ENCODE data around the gene SPTBN4. TPM values are rescaled to one million over a fixed set of nuclear protein-coding genes. Genes with fewer than 3 reads are reported as not detected.

The SPTBN4 gene
- total and polyA plus RNA-seq, 8 donors: 1.4 to 18.1 (median 2.2) TPM; not detected in 1

GRCh38 chr19:40578442-40578908 lies 111.7 kb downstream of the SPTBN4 start:
- 78 to 84% (median 83%) methylated on average over 12 of the region's 12 CpGs for WGBS, 5 donors
- Histone ChIP-seq H3K4me1 (peaks cover 3 to 29% (median 23%) of the 10 kb centered on the region in 4 donors), H3K27me3 (no peaks in the 10 kb centered on the region), H3K4me3 (no peak overlapping the region), H3K9me3 (no peaks in the 10 kb centered on the region), H3K36me3 (peaks cover 23 to 45% (median 40%) of the 10 kb centered on the region in 4 donors), H3K27ac (no peak overlapping the region)
- TF ChIP-seq POLR2AphosphoS5 (IDR thresholded peaks at IDR 0.05): no peak
- TF ChIP-seq POLR2A (IDR thresholded peaks at IDR 0.05): no peak
- no peak for TF ChIP-seq EP300 (IDR thresholded peaks at IDR 0.05)
- no peak for TF ChIP-seq CTCF (IDR thresholded peaks at IDR 0.05)
- intact Hi-C loops (cut with DNase I; ENCODE audit: low total_unique reads): no loop called here
- DNase-seq: peak in 1 of 2 donors; percentile 67

DNA sequence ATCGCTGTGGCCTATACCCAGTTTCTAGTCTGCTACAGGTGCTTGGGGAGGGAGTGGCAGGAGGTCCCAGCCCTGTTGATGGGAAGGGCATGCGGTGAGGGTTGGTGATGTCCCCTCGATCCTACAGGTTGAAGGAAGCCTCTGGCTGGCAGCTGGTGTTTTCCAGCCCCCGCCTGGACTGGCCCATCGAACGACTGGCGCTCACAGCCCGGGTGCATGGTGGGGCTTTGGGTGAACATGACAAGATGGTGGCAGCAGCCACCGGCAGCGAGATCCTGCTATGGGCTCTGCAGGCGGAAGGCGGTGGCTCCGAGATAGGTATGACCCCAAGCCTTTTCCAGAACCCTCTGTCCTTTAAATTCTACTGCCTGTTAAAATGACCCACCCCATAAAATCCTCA lies 113.8 kb downstream of the SPTBN4 start:
- no peaks in the 10 kb centered on the region for H3K27me3 ChIP-seq
- WGBS, 5 donors: 92 to 98% (median 95%) methylated on average over 11 to 13 of the region's 13 CpGs
- peaks cover 23 to 66% (median 60%) of the 10 kb centered on the region in 4 donors for H3K36me3 ChIP-seq
- peak overlapping the region in 3 of 5 donors; percentile 2 to 71 (median 66) for H3K27ac ChIP-seq
- peak overlapping the region in 1 of 4 donors; percentile 6 for H3K4me3 ChIP-seq
- TF ChIP-seq POLR2A (IDR thresholded peaks at IDR 0.05) (no peak), EP300 (IDR thresholded peaks at IDR 0.05) (no peak), CTCF (IDR thresholded peaks at IDR 0.05) (no peak), POLR2AphosphoS5 (IDR thresholded peaks at IDR 0.05) (no peak)
- intact Hi-C loops (cut with DNase I; ENCODE audit: low total_unique reads): no loop called here
- peaks cover 3 to 29% (median 22%) of the 10 kb centered on the region in 4 donors for H3K4me1 ChIP-seq
- H3K9me3 ChIP-seq: no peaks in the 10 kb centered on the region
- DNase-seq: no peak

GRCh38 chr19:40581531-40581930 lies 114.7 kb downstream of the SPTBN4 start:
- H3K27me3 ChIP-seq: no peaks in the 10 kb centered on the region
- no peak overlapping the region for H3K4me3 ChIP-seq
- H3K4me1 ChIP-seq: peaks cover 3 to 22% (median 15%) of the 10 kb centered on the region in 4 donors
- intact Hi-C loops (cut with DNase I; ENCODE audit: low total_unique reads): no loop called here
- no peaks in the 10 kb centered on the region for H3K9me3 ChIP-seq
- no peak for DNase-seq
- H3K27ac ChIP-seq: no peak overlapping the region
- peaks cover 23 to 73% (median 69%) of the 10 kb centered on the region in 4 donors for H3K36me3 ChIP-seq
- 90 to 98% (median 97%) methylated on average over 5 of the region's 5 CpGs for WGBS, 5 donors
- TF ChIP-seq POLR2A (IDR thresholded peaks at IDR 0.05) (no peak), CTCF (IDR thresholded peaks at IDR 0.05) (no peak), EP300 (IDR thresholded peaks at IDR 0.05) (no peak), POLR2AphosphoS5 (IDR thresholded peaks at IDR 0.05) (no peak)

- Histone ChIP-seq H3K9me3 (no peaks in the 10 kb centered on the region), H3K4me1 (peaks cover 2 to 17% (median 11%) of the 10 kb centered on the region in 4 donors), H3K4me3 (no peak overlapping the region), H3K27me3 (no peaks in the 10 kb centered on the region), H3K27ac (no peak overlapping the region), H3K36me3 (peaks cover 23 to 83% (median 78%) of the 10 kb centered on the region in 4 donors)
- 89 to 98% (median 92%) methylated on average over 2 of the region's 2 CpGs for WGBS, 5 donors
- TF ChIP-seq EP300 (IDR thresholded peaks at IDR 0.05) (no peak), POLR2A (IDR thresholded peaks at IDR 0.05) (no peak), POLR2AphosphoS5 (IDR thresholded peaks at IDR 0.05) (no peak), CTCF (IDR thresholded peaks at IDR 0.05) (no peak)
- DNase-seq: no peak
- intact Hi-C loops (cut with DNase I; ENCODE audit: low total_unique reads): no loop called here
Measured at GRCh38 chr19:40582467-40582866, 115.7 kb downstream of the SPTBN4 start.
